Loucy (cell line): ENCODE results near the gene QRFPR.

Source experiments
- EZH2phosphoT487 ChIP-seq: fragments of 200-600 bp; IDR thresholded peaks from 2 replicates; pipeline ENCODE4 v1.6.1; 2018; ENCODE audit warnings: antibody characterized with exemption, mild to moderate bottlenecking, moderate library complexity, borderline replicate concordance
- TF ChIP-seq, protein P1 (sequence below): fragments of 200-600 bp; sonication (generic); conservative IDR thresholded peaks from 2 replicates; pipeline ENCODE4 v1.5.1; 2014; ENCODE audit warnings: mild to moderate bottlenecking, antibody characterized with exemption, low read length

DNA sequence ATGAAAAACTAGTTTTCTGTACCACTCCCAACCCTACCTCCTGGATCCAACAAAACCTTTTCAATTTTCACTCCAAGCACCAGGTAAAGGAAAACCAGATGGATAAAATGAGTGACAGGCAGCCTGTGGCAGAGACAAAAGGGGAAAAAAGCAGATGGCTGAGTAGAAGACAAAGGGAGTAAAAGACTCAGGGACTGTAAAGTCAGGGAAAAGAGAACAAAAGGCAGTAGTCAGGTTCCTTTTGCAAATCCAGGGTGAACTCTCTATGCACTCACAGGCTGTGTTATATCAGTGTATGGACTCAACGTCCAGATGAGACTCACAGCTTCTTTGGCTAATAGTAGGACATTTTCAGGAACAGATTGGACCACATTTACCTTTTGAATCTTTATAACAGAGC, 54.2 kb downstream of the QRFPR start:
- TF ChIP-seq, protein P1, sequence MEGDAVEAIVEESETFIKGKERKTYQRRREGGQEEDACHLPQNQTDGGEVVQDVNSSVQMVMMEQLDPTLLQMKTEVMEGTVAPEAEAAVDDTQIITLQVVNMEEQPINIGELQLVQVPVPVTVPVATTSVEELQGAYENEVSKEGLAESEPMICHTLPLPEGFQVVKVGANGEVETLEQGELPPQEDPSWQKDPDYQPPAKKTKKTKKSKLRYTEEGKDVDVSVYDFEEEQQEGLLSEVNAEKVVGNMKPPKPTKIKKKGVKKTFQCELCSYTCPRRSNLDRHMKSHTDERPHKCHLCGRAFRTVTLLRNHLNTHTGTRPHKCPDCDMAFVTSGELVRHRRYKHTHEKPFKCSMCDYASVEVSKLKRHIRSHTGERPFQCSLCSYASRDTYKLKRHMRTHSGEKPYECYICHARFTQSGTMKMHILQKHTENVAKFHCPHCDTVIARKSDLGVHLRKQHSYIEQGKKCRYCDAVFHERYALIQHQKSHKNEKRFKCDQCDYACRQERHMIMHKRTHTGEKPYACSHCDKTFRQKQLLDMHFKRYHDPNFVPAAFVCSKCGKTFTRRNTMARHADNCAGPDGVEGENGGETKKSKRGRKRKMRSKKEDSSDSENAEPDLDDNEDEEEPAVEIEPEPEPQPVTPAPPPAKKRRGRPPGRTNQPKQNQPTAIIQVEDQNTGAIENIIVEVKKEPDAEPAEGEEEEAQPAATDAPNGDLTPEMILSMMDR = no peak
- no peak for TF ChIP-seq EZH2phosphoT487
